Bronchial epithelial cell (primary cell): ENCODE data around the gene LPAR3. TPM values are rescaled to one million over a fixed set of nuclear protein-coding genes. Genes with fewer than 3 reads are reported as not detected.

ENCODE experiments used
- DNase-seq: peaks from one replicate; pipeline ENCODE4 v3.0.0-alpha.2; 2010; ENCODE audit warnings: low read depth
- FAIRE-seq: peaks from 2 replicates; lab custom pipeline; 2011; peaks lifted over from hg19 to GRCh38; lab: Jason Lieb, UNC
- H3K27me3 ChIP-seq: 2 replicates; pipeline ENCODE4 v1.5.1; 2011; ENCODE audit warnings: low read length; ENCODE audit not compliant: control insufficient read depth, insufficient read depth
- H3K36me3 ChIP-seq: 2 replicates; pipeline ENCODE4 v1.5.1; 2011; ENCODE audit warnings: low read length; ENCODE audit not compliant: control insufficient read depth, insufficient read depth
- H3K4me3 ChIP-seq: 2 replicates; pipeline ENCODE4 v1.5.1; 2011; ENCODE audit warnings: mild to moderate bottlenecking, low read depth, low read length, control low read depth
- total RNA-seq: library from RNA; depleted of rRNA; stranded (reverse); fragments of >200 nt; gene quantifications from 2 replicates; pipeline ENCODE4 v1.2.1, GENCODE V29; 2014
- TF ChIP-seq, protein P1 (sequence below): IDR thresholded peaks from 2 replicates; pipeline ENCODE4 v1.5.1; 2011; ENCODE audit warnings: mild to moderate bottlenecking, moderate library complexity, low read length, control low read depth, inconsistent platforms; ENCODE audit not compliant: insufficient read depth, severe bottlenecking

The LPAR3 gene
- total RNA-seq, 1 donor from 2014 or later = 104 TPM

DNA sequence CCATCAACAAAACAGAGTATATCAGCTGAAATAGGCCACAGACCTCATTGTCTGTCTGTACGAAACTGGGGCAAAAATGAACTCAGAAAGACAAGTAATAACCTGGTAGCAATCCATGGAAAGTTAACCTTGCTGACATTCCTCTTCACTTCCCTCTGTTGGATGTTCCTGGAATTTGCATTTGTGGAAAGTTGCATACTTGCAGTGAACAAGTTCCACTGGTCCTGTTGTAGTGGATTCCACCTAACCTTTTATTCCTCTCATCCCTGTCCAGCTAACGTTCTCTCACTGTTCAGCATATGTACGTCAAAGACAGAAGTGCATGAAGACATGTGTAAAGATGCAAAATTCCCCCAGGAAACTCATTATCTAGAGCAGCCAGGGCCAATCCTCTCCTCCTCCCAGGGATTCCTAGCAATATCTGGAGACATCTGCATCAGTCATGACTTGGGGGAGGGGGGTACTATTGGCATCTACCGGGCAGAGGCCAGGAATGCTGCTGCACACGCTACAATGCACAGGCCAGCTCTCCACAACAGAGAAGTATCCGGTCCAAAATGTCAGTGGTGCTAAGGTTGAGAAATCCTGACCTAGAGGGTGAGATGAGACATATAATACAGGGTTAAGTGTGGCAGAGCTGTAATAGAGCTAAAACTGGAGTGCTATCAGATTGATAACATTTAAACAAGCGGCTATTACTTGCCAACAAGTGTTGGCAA lies 8.2 kb downstream of the LPAR3 start:
- H3K36me3 ChIP-seq = no peaks in the 10 kb centered on the region
- TF ChIP-seq, protein P1, sequence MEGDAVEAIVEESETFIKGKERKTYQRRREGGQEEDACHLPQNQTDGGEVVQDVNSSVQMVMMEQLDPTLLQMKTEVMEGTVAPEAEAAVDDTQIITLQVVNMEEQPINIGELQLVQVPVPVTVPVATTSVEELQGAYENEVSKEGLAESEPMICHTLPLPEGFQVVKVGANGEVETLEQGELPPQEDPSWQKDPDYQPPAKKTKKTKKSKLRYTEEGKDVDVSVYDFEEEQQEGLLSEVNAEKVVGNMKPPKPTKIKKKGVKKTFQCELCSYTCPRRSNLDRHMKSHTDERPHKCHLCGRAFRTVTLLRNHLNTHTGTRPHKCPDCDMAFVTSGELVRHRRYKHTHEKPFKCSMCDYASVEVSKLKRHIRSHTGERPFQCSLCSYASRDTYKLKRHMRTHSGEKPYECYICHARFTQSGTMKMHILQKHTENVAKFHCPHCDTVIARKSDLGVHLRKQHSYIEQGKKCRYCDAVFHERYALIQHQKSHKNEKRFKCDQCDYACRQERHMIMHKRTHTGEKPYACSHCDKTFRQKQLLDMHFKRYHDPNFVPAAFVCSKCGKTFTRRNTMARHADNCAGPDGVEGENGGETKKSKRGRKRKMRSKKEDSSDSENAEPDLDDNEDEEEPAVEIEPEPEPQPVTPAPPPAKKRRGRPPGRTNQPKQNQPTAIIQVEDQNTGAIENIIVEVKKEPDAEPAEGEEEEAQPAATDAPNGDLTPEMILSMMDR = peak; percentile 16
- peak; percentile 43 for DNase-seq
- H3K27me3 ChIP-seq = no peaks in the 10 kb centered on the region
- H3K4me3 ChIP-seq = no peak overlapping the region
- FAIRE-seq = peak; percentile 91

DNA sequence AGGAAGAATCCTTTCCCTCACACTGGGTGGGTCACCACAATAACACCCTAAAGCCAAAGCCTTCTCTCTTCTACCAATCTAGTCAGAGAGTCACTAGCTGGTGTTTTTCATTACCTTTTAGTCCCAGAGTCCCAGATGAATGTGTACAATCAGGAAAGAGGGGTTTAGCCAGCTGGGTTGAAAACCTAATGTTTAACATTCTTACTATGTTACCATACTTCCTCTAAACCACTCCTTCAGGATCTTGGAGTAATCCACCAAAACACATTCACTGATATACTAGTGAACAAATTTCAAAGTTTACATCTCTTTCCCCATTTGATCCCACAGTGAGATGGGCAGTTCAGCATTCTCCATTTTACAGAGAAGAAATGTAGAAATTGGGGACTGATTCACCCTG lies 9.7 kb downstream of the LPAR3 start:
- H3K27me3 ChIP-seq = no peaks in the 10 kb centered on the region
- TF ChIP-seq, protein P1 = no peak
- no peak overlapping the region for H3K4me3 ChIP-seq
- peak; percentile 51 for DNase-seq
- no peaks in the 10 kb centered on the region for H3K36me3 ChIP-seq
- no peak for FAIRE-seq

DNA sequence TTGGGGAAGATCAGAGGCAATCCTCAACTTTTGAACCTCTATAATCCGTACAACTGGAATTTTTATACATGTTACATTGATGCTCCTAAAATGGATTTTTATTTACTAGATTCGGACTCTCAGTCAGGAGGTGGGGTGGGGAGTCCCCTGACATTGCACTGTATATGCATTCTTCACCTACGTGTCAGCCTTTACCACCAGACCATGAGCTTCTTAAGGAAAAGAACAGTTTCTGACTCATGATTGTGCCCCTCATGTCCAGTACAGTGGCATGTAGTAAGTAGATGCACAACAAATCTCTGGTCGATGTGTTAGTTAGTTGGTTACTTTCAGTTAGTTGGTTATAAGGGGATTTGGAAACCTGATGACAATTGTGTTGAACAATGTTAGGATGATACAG lies 15.4 kb downstream of the LPAR3 start:
- Histone ChIP-seq H3K4me3 (no peak overlapping the region), H3K27me3 (no peaks in the 10 kb centered on the region), H3K36me3 (peaks cover 2% of the 10 kb centered on the region)
- DNase-seq = no peak
- TF ChIP-seq, protein P1 = no peak
- no peak for FAIRE-seq

DNA sequence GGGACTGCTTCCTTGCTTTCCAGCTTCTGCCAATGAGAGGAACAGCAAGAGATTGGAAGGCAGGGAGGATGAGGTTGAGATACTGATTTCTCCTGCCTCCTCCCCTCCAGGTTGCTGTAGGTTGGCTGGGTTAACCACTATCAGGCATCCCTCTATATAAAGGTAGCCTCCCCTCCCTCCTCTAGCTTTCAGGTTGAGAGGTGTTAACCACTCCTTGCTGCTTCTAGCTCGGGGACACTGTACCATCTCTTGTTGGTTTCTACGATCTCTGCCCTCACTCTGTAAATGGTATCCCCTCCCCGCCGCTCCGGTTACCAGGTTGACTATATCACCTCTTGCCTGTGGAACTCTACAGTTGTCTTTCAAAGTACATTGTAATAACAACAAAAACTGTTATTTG lies 16.7 kb downstream of the LPAR3 start:
- Histone ChIP-seq H3K36me3 (peaks cover 2% of the 10 kb centered on the region), H3K4me3 (no peak overlapping the region), H3K27me3 (no peaks in the 10 kb centered on the region)
- DNase-seq (no peak), FAIRE-seq (no peak)
- TF ChIP-seq, protein P1 = no peak

DNA sequence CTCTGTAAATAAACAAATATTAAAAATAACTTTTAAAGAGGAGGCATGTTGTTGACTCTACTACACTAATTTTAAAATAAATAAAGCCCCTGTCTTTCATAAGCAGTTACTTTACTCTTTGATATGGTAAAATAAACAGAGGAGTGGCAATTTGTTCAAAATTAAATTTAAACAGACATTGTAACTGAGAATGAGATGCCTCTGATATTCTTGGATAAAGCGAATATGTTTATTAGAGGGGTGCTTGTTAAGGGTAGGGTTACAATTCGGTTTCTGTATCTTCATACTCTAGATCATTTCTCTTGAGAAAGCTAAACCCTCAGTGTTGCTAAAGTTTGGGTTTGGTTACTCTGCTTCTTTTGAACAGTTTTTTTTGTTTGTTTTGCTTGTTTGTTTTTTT lies 19.6 kb downstream of the LPAR3 start:
- Histone ChIP-seq H3K36me3 (peaks cover 2% of the 10 kb centered on the region), H3K27me3 (no peaks in the 10 kb centered on the region), H3K4me3 (no peak overlapping the region)
- TF ChIP-seq, protein P1 = no peak
- FAIRE-seq (no peak), DNase-seq (no peak)
